HEK293T (cell line): ENCODE data around the gene GBGT1.

Source experiments
- BHLHE40 ChIP-seq: fragments of 450-650 bp; IDR thresholded peaks from 2 replicates; pipeline ENCODE4 v1.6.1; 2016; ENCODE audit warnings: mild to moderate bottlenecking, moderate library complexity, borderline replicate concordance
- ELF4 ChIP-seq: fragments of 450-650 bp; IDR thresholded peaks from 2 replicates; pipeline ENCODE4 v1.6.1; 2017; ENCODE audit warnings: antibody characterized with exemption
- FOXK2 ChIP-seq: fragments of 450-650 bp; IDR thresholded peaks from 2 replicates; pipeline ENCODE4 v1.6.1; 2016; ENCODE audit warnings: mild to moderate bottlenecking
- LEF1 ChIP-seq: fragments of 450-650 bp; IDR thresholded peaks from 2 replicates; pipeline ENCODE4 v1.6.1; 2017; ENCODE audit warnings: mild to moderate bottlenecking, borderline replicate concordance
- SP1 ChIP-seq: fragments of 450-650 bp; IDR thresholded peaks from 2 replicates; pipeline ENCODE4 v1.6.1; 2017

DNA sequence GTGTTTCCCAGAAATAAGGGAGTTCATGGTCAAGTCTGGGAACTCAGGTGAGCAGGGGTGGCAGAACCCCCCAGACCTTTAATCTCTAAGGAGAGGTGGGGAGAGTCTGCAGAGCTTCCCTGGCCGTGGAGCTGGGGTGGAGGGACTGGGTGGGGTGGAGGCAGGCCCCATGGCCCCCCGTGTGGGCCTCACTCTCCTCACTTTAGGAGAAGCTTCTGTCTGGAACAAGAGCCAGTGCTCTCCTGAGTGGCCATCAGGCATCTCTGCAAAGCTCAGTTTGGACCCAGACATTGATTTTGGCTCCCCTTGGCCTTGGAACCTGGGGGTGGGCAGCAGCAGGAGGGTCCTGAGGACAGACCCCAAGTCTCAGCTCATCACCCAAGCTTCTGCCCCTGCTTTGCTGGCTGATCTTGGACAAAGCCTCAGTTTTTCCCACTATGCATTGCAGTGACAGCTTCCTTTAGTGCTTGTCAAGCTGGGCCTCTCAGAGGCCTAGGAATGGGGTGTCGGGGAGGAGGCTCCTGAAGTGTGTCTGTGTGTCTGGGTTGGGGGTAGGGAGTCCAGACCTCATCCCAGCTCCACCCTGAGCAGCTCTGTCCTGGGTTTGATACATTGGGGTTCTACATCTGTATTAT, 3.5 kb upstream of the GBGT1 start:
- TF ChIP-seq FOXK2 (no peak), BHLHE40 (no peak), ELF4 (no peak), LEF1 (no peak), SP1 (no peak)
